ENCODE data around the gene ARF3.

DNA sequence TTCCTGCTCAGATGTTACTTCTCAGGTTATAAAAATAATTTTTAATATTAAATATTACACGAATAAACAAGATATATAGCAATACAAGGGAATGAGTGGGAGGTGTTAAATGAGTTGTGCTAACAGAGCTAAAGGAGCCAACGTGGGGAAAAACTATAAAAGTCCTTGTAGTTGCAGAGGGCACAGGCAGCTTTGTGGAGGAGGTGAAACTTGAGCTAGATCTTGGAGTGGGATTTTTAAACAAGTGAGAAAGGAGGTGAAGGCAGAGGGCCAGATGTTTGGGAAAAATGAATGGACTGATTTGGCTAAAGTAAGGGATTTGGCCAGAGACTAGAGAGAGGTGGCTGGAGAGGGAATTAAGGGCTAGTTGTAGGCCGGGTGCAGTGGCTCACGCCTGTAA, 26.8 kb downstream of the ARF3 start:
- TF ChIP-seq, protein P1, sequence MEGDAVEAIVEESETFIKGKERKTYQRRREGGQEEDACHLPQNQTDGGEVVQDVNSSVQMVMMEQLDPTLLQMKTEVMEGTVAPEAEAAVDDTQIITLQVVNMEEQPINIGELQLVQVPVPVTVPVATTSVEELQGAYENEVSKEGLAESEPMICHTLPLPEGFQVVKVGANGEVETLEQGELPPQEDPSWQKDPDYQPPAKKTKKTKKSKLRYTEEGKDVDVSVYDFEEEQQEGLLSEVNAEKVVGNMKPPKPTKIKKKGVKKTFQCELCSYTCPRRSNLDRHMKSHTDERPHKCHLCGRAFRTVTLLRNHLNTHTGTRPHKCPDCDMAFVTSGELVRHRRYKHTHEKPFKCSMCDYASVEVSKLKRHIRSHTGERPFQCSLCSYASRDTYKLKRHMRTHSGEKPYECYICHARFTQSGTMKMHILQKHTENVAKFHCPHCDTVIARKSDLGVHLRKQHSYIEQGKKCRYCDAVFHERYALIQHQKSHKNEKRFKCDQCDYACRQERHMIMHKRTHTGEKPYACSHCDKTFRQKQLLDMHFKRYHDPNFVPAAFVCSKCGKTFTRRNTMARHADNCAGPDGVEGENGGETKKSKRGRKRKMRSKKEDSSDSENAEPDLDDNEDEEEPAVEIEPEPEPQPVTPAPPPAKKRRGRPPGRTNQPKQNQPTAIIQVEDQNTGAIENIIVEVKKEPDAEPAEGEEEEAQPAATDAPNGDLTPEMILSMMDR (IDR thresholded peaks at IDR 0.05), result no peak
- no peak for TF ChIP-seq POLR2A (IDR thresholded peaks at IDR 0.05)
